ENCODE measurements around the gene GPR107.

DNA sequence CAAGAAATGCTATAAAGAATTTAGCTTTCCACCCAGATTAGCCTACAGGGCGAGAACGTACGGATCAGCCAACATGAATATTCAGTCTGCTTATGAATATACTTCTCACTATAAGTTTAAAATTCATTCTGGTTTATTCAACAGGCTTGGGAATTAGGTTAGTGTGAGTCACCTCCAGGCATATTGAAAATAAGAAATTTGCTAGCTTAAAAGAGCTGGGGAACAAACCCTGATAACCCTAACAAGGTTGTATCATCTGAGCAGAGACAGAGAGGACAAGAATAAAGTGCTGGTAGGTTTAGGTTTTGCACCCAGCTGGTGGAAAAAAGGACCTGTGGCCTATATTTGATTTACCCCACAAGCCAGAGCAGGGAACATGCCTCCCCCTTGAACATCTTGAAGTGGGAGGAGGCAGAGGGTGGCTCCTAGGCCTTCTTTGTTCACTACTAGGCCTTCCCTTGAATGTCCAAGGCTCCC lies 23.0 kb upstream of the GPR107 start:
- no peak for TF ChIP-seq EZH2 (IDR thresholded peaks at IDR 0.05; ENCODE audit: low read depth, low read length, severe bottlenecking)
- TF ChIP-seq CBX8 (IDR thresholded peaks at IDR 0.05; ENCODE audit: borderline replicate concordance, low read depth, low read length) = no peak
- no peak for TF ChIP-seq RAD21 (IDR thresholded peaks at IDR 0.05 in 1 of 2, conservative IDR thresholded peaks at IDR 0.05 in 1 of 2; ENCODE audit: low read depth in 2 of 2, low read length in 2 of 2)
- no peak for TF ChIP-seq SRF (IDR thresholded peaks at IDR 0.05; ENCODE audit: low read depth, low read length)
- TF ChIP-seq CTCF (IDR thresholded peaks at IDR 0.05; ENCODE audit: control extremely low read depth in 1 of 3, insufficient read depth in 1 of 3, low read depth in 1 of 3, low read length in 3 of 3) = no peak
- no peak for TF ChIP-seq RBBP5 (IDR thresholded peaks at IDR 0.05; ENCODE audit: borderline replicate concordance, low read depth, low read length)
- TF ChIP-seq EP300 (IDR thresholded peaks at IDR 0.05; ENCODE audit: borderline replicate concordance in 1 of 2, low read depth in 2 of 2, low read length in 2 of 2) = no peak
- no peak for TF ChIP-seq NRF1 (IDR thresholded peaks at IDR 0.05; ENCODE audit: low read depth, low read length)
